Fibroblast of the aortic adventitia (primary cell): ENCODE measurements around the gene ZFAND2B. TPM values are rescaled to one million over a fixed set of nuclear protein-coding genes. Genes with fewer than 3 reads are reported as not detected.
A peak's percentile ranks its signal among the peaks of the same experiment; 100 is the strongest.

Experiments
- DNase-seq: peaks from one replicate; pipeline ENCODE4 v3.0.0-alpha.2; 2010; ENCODE audit warnings: low read depth
- H3K4me3 ChIP-seq: 2 replicates; pipeline ENCODE4 v1.5.1; 2011; ENCODE audit warnings: low read depth, mild to moderate bottlenecking, control low read depth, low read length, moderate library complexity
- total RNA-seq: library from RNA; depleted of rRNA; stranded (reverse); fragments of >200 nt; gene quantifications from 2 replicates; pipeline ENCODE4 v1.2.3, GENCODE V29; 2012; ENCODE audit warnings: low replicate concordance
- TF ChIP-seq, protein P1 (sequence below): IDR thresholded peaks from 2 replicates; pipeline ENCODE4 v1.5.1; 2011; ENCODE audit warnings: mild to moderate bottlenecking, low read length, control low read depth, inconsistent platforms; ENCODE audit not compliant: insufficient read depth

ZFAND2B gene
- total RNA-seq, 1 donor, result 27.2 TPM

DNA sequence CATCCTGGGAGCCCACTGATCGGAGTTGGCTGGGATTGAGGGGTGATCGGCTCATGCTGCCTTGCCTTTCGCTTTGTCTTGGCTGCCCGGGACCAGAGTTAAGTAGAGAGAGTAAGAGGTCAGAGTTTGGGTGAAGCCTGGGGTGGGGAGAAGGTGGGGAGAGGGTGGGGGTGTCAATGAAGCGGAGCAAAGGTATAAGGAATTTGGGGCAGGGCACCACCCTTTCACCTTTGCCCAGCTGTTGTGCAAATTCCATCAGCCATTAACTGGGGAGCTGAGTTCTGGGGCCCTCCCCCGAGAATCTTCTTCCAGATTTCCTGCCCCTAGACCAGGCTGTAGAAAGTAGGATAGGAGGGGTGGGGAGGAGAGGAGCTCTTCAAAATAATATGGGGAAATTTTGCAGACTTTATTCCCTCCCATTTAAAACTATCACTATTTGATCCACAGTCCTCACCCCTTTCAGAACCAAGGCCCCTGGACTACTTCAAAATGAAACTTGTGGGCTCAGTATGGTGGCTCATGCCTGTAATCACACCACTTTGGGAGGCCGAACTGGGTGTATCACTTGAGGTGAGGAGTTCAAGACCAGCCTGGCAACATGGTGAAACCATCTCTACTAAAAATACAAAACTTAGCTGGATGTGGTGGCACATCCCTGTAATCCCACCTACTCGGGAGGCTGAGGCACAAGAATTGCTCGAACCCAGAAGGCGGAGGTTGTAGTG is 36.5 kb upstream of the ZFAND2B start, which contains the start of gene SLC23A3:
Gene SLC23A3 (minus strand): TSS at position 100 of the 725 bp plus-strand sequence. CDS start 45 bp downstream, at position 55.
- DNase-seq, result no peak
- TF ChIP-seq, protein P1, sequence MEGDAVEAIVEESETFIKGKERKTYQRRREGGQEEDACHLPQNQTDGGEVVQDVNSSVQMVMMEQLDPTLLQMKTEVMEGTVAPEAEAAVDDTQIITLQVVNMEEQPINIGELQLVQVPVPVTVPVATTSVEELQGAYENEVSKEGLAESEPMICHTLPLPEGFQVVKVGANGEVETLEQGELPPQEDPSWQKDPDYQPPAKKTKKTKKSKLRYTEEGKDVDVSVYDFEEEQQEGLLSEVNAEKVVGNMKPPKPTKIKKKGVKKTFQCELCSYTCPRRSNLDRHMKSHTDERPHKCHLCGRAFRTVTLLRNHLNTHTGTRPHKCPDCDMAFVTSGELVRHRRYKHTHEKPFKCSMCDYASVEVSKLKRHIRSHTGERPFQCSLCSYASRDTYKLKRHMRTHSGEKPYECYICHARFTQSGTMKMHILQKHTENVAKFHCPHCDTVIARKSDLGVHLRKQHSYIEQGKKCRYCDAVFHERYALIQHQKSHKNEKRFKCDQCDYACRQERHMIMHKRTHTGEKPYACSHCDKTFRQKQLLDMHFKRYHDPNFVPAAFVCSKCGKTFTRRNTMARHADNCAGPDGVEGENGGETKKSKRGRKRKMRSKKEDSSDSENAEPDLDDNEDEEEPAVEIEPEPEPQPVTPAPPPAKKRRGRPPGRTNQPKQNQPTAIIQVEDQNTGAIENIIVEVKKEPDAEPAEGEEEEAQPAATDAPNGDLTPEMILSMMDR, result no peak
- no peak within 1 kb of the TSS for H3K4me3 ChIP-seq

DNA sequence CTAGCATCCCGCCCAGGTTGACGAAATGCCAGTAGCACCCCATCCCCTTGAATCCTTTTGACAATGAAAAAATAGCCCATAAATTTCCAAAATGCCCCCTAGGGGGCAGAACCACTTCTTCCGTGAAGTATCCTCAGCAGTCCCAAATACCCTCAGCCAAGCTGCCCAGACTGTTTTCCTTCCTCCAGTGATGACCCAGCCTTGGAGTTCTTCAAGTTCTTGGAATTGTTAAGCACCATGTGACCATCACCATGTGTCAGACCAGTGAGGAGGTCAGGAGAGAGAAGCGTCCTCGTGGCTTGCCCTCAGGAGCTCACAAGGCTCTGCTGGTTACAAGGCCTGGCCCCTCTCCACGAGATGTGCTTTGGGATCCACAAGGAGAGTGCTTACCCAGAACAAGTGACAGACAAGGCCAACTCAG is 35.3 kb upstream of the ZFAND2B start:
- DNase-seq, result peak; percentile 93
- no peak overlapping the region for H3K4me3 ChIP-seq
- TF ChIP-seq, protein P1, result peak; percentile 73

DNA sequence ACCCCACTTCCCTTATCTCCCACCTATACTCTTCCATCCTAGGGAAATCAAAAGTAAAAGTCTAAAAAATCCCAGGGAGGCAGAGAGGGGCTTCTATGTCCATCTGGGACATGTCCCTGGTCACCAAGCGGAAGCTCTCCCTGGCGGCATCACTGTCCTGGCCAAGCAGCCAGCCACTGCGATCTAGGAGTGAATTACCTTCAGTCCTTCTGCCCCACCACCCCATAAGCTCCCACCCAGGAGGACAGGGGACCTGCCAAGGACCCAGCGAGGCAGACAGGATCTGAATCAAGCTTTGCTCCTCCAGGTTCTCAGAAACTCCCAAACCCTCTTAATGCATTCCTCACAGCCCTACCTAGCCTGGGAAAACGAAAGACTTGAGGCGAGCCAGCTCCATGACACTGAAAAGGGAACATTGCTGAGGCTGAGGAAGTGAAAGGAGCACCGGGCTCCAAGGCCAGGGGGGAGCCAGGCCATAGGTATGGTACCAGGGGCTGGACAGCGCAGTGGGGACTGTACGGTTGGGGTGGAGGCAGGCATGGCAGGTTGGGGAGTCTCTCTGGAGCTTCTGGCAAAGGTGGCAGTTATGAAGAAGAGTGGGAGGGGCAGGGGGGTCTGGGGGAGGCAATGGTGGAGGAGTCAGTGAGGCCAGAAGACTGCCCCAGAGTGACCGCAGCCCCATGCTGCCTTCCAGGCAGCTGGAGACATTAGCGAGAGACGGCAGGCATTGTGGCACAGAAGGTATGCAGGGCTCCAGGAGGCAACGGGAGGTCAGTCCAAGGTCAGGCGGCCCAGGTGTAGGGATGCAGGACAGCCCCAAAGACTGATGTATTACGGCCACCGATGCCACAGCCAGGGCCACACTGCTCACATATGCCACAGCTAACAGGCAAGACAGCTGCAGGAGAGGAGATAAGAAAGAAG is 34.1 kb upstream of the ZFAND2B start:
- TF ChIP-seq, protein P1, result no peak
- no peak for DNase-seq
- H3K4me3 ChIP-seq, result no peak overlapping the region

- TF ChIP-seq, protein P1, result no peak
- H3K4me3 ChIP-seq, result no peak overlapping the region
- no peak for DNase-seq
Observed at GRCh38 chr2:219173176-219173575, 33.4 kb upstream of the ZFAND2B start.

GRCh38 chr2:219174146-219174545 is 32.4 kb upstream of the ZFAND2B start:
- TF ChIP-seq, protein P1, result no peak
- DNase-seq, result no peak

GRCh38 chr2:219174801-219175200 is 31.8 kb upstream of the ZFAND2B start:
- TF ChIP-seq, protein P1, result no peak
- DNase-seq, result no peak
- H3K4me3 ChIP-seq, result no peak overlapping the region

More at GRCh38 chr2:219174146-219174545, 32.4 kb upstream of the ZFAND2B start:
- H3K4me3 ChIP-seq, result no peak overlapping the region
